Embryonic facial prominence (tissue), 1 donor: ENCODE data around the gene DUSP14.
"Not testable (repeated sequence)": the region's sequence is repeated elsewhere in the genome, so short reads cannot be mapped to it uniquely, and the experiment has no call there.

Experiments
- DNase-seq: peaks from one replicate; pipeline ENCODE4 v3.0.0-alpha.2; 2016; ENCODE audit errors: extremely low spot score

Gene DUSP14

GRCh38 chr17:37483311-37484039 lies 6.2 kb upstream of the DUSP14 start:
- DNase-seq, result peak; percentile 51

- no peak for DNase-seq
Measured at GRCh38 chr17:37485938-37486570, 3.6 kb upstream of the DUSP14 start.

- DNase-seq, result peak; percentile 77
Measured at GRCh38 chr17:37488009-37488604, 1.6 kb upstream of the DUSP14 start.

GRCh38 chr17:37488607-37489196 lies 989 bp upstream of the DUSP14 start:
- no peak for DNase-seq

- DNase-seq, result no peak
Measured at GRCh38 chr17:37490022-37490587, 414 bp downstream of the DUSP14 start.

- DNase-seq, result no peak
Measured at GRCh38 chr17:37490638-37491614, 1.2 kb downstream of the DUSP14 start.

- DNase-seq, result no peak
Measured at GRCh38 chr17:37492167-37492566, 2.5 kb downstream of the DUSP14 start.

GRCh38 chr17:37493249-37494027 lies 3.7 kb downstream of the DUSP14 start:
- DNase-seq, result no peak

GRCh38 chr17:37494401-37494831 lies 4.7 kb downstream of the DUSP14 start:
- no peak for DNase-seq

GRCh38 chr17:37494971-37495370 lies 5.3 kb downstream of the DUSP14 start:
- DNase-seq, result no peak

GRCh38 chr17:37500378-37500777 lies 10.7 kb downstream of the DUSP14 start:
- DNase-seq, result no peak

GRCh38 chr17:37502009-37502936 lies 12.6 kb downstream of the DUSP14 start:
- no peak for DNase-seq

- DNase-seq, result no peak
Measured at GRCh38 chr17:37503148-37503547, 13.5 kb downstream of the DUSP14 start.

- no peak for DNase-seq
Measured at GRCh38 chr17:37505333-37505732, 15.6 kb downstream of the DUSP14 start.

GRCh38 chr17:37506678-37507077 lies 17.0 kb downstream of the DUSP14 start:
- DNase-seq, result no peak

- DNase-seq, result no peak
Measured at GRCh38 chr17:37507111-37507510, 17.4 kb downstream of the DUSP14 start.

GRCh38 chr17:37510056-37510455 lies 20.4 kb downstream of the DUSP14 start:
- DNase-seq, result no peak

- DNase-seq, result not testable (repeated sequence)
Measured at GRCh38 chr17:37511642-37512041, 22.0 kb downstream of the DUSP14 start.

GRCh38 chr17:37512442-37513068 lies 22.9 kb downstream of the DUSP14 start:
- no peak for DNase-seq
